ENCODE results near the gene SDR42E2.

DNA sequence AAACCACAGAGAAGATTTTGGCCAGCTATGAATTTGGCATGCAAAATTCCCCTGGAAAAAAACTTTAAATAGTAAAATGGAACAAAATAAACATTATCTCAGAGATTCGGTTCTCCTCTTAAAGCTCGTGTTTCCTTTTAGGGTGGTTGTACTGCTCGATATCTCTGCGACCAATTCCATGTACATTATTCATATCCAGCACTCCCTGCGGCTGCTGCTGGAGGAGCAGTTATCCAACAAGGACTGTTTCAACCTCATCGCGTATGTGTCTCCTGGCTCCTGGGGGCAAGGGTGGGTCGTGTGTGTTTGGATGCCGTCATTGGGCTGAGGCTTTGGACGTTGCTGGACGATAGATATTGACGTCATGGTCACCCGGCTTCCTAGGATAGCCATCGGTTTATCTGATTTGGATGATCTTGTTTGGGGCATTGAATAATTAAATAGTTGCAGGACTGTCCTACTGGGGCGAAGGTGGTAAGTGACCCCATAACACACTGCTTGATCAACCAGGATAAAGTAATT lies 36.2 kb upstream of the SDR42E2 start:
- TF ChIP-seq, protein P1, sequence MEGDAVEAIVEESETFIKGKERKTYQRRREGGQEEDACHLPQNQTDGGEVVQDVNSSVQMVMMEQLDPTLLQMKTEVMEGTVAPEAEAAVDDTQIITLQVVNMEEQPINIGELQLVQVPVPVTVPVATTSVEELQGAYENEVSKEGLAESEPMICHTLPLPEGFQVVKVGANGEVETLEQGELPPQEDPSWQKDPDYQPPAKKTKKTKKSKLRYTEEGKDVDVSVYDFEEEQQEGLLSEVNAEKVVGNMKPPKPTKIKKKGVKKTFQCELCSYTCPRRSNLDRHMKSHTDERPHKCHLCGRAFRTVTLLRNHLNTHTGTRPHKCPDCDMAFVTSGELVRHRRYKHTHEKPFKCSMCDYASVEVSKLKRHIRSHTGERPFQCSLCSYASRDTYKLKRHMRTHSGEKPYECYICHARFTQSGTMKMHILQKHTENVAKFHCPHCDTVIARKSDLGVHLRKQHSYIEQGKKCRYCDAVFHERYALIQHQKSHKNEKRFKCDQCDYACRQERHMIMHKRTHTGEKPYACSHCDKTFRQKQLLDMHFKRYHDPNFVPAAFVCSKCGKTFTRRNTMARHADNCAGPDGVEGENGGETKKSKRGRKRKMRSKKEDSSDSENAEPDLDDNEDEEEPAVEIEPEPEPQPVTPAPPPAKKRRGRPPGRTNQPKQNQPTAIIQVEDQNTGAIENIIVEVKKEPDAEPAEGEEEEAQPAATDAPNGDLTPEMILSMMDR (IDR thresholded peaks at IDR 0.05) = no peak
- TF ChIP-seq POLR2A (IDR thresholded peaks at IDR 0.05) = no peak

Data from vagina (tissue), 2 donors.